Activated CD4-positive, CD25-positive, alpha-beta regulatory T cell treated with anti-CD3 and anti-CD28 coated beads, Interleukin-2, amount 50 U/mL, for 16 hours (primary cell): ENCODE measurements around the gene TIPRL.
A peak's percentile ranks its signal among the peaks of the same experiment; 100 is the strongest.
"Not testable (repeated sequence)": the region's sequence is repeated elsewhere in the genome, so short reads cannot be mapped to it uniquely, and the experiment has no call there.

Source experiments
- DNase-seq: peaks from one replicate; pipeline ENCODE4 v3.0.0-alpha.2; 2020; ENCODE audit warnings: low read depth, low spot score

Gene TIPRL

GRCh38 chr1:168178638-168179437, at the start of gene TIPRL:
TSS of gene TIPRL (plus strand) at chr1:168178962. CDS start at chr1:168179078, 116 bp downstream.
- peak; percentile 84 for DNase-seq

GRCh38 chr1:168129933-168130332, 48.8 kb upstream of the TIPRL start:
- no peak for DNase-seq

- no peak for DNase-seq
Observed at GRCh38 chr1:168134132-168134531, 44.6 kb upstream of the TIPRL start.

GRCh38 chr1:168134642-168135041, 44.1 kb upstream of the TIPRL start:
- no peak for DNase-seq

- no peak for DNase-seq
Observed at GRCh38 chr1:168135116-168135920, 43.4 kb upstream of the TIPRL start.

- DNase-seq, result no peak
Observed at GRCh38 chr1:168135921-168136708, 42.6 kb upstream of the TIPRL start.

GRCh38 chr1:168136709-168137514, 41.9 kb upstream of the TIPRL start, which contains the start of gene GPR161:
TSS of gene GPR161 (minus strand) at chr1:168136930. CDS start at chr1:168104850, 32,080 bp downstream.
- no peak for DNase-seq

- no peak for DNase-seq
Observed at GRCh38 chr1:168137515-168137821, 41.3 kb upstream of the TIPRL start.

GRCh38 chr1:168138134-168138533, 40.6 kb upstream of the TIPRL start:
- no peak for DNase-seq

- DNase-seq, result no peak
Observed at GRCh38 chr1:168139070-168139469, 39.7 kb upstream of the TIPRL start.

GRCh38 chr1:168141871-168142385, 36.8 kb upstream of the TIPRL start:
- DNase-seq, result no peak

- peak; percentile 55 for DNase-seq
Observed at GRCh38 chr1:168145184-168146159, 33.3 kb upstream of the TIPRL start.

- DNase-seq, result no peak
Observed at GRCh38 chr1:168146160-168146539, 32.6 kb upstream of the TIPRL start.

- no peak for DNase-seq
Observed at GRCh38 chr1:168146626-168147025, 32.1 kb upstream of the TIPRL start.

GRCh38 chr1:168148916-168149315, 29.8 kb upstream of the TIPRL start:
- DNase-seq, result no peak

- no peak for DNase-seq
Observed at GRCh38 chr1:168150283-168150682, 28.5 kb upstream of the TIPRL start.

GRCh38 chr1:168151935-168152334, 26.8 kb upstream of the TIPRL start:
- no peak for DNase-seq

- DNase-seq, result not testable (repeated sequence)
Observed at GRCh38 chr1:168154707-168155106, 24.1 kb upstream of the TIPRL start.

GRCh38 chr1:168155910-168156309, 22.9 kb upstream of the TIPRL start:
- DNase-seq, result no peak

- DNase-seq, result no peak
Observed at GRCh38 chr1:168157638-168158037, 21.1 kb upstream of the TIPRL start.
